H1 (cell line): ENCODE measurements around the gene SPTY2D1. TPM values are rescaled to one million over a fixed set of nuclear protein-coding genes. Genes with fewer than 3 reads are reported as not detected.

Experiments used
- CTCF ChIA-PET: fragments of 300-600 bp; sonication (Branson Sonifier 250); formaldehyde crosslinking; loops from one replicate; lab custom pipeline; 2021; ENCODE audit not compliant: partially characterized antibody; lab: Charles Lee
- POLR2A ChIA-PET: fragments of 300-600 bp; sonication (Branson Sonifier 250); formaldehyde crosslinking; loops from one replicate; lab custom pipeline; 2021; ENCODE audit warnings: inconsistent platforms; ENCODE audit not compliant: partially characterized antibody; lab: Charles Lee
- DNase-seq, 2 experiments: peaks; one replicate each; pipeline versions ENCODE4 v3.0.0 to v3.0.0-alpha.2; 2010 to 2022; ENCODE audit warnings: low spot score in 2 of 2, low read depth in 1 of 2, mixed read lengths in 1 of 2
- FAIRE-seq: peaks from 2 replicates; lab custom pipeline; 2011; peaks lifted over from hg19 to GRCh38; lab: Jason Lieb, UNC
- H2AFZ ChIP-seq: 2 replicates; pipeline ENCODE4 v1.8.1; 2012; ENCODE audit warnings: low read length, inconsistent platforms
- H2AK5ac ChIP-seq: 2 replicates; pipeline ENCODE4 v1.6.1; 2013; ENCODE audit warnings: low read depth, low read length
- H2BK120ac ChIP-seq: replicated peaks from 2 replicates; pipeline ENCODE3; 2013; ENCODE audit warnings: low read depth, low read length, inconsistent platforms
- H2BK12ac ChIP-seq: 2 replicates; pipeline ENCODE4 v1.6.1; 2013; ENCODE audit warnings: low read depth, low read length
- H2BK15ac ChIP-seq: 2 replicates; pipeline ENCODE4 v1.6.1; 2013; ENCODE audit warnings: low read length
- H2BK20ac ChIP-seq: 2 replicates; pipeline ENCODE4 v1.6.1; 2013; ENCODE audit warnings: low read length
- H2BK5ac ChIP-seq: 2 replicates; pipeline ENCODE4 v1.6.1; 2013; ENCODE audit warnings: low read depth, low read length
- H3K14ac ChIP-seq: 2 replicates; pipeline ENCODE4 v1.6.1; 2013; ENCODE audit warnings: inconsistent platforms; ENCODE audit not compliant: insufficient read length
- H3K18ac ChIP-seq: 2 replicates; pipeline ENCODE4 v1.6.1; 2013; ENCODE audit warnings: low read length; ENCODE audit errors: extremely low read depth
- H3K23ac ChIP-seq: 2 replicates; pipeline ENCODE4 v1.6.1; 2013; ENCODE audit warnings: inconsistent platforms; ENCODE audit not compliant: insufficient read length
- H3K23me2 ChIP-seq: 2 replicates; pipeline ENCODE4 v1.6.1; 2013; ENCODE audit warnings: low read depth, low read length
- H3K27ac ChIP-seq: 2 replicates; pipeline ENCODE4 v1.6.1; 2011; ENCODE audit warnings: low read depth, low read length, inconsistent platforms
- H3K27me3 ChIP-seq, 4 experiments: replicated peaks in 1 of 4; 1 replicate in 1 of 4; 2 replicates in 3 of 4; pipeline versions ENCODE4 v1.6.1 to v1.8.1; 2011 to 2013; ENCODE audit warnings: low read length in 3 of 4, mild to moderate bottlenecking in 3 of 4, inconsistent platforms in 2 of 4, mixed read lengths in 2 of 4, moderate library complexity in 1 of 4; ENCODE audit not compliant: control insufficient read depth in 3 of 4, insufficient read depth in 3 of 4; ENCODE audit errors: extremely low read depth in 1 of 4
- H3K36me3 ChIP-seq, 4 experiments: 2 replicates each; pipeline versions ENCODE4 v1.6.1 to v1.8.1; 2011 to 2013; ENCODE audit warnings: mild to moderate bottlenecking in 4 of 4, low read length in 3 of 4, moderate library complexity in 2 of 4, control low read depth in 1 of 4, inconsistent platforms in 1 of 4; ENCODE audit not compliant: insufficient read depth in 4 of 4, control insufficient read depth in 2 of 4
- H3K4ac ChIP-seq: replicated peaks from 2 replicates; pipeline ENCODE3; 2013; ENCODE audit warnings: low read length, low read depth, mixed read lengths, inconsistent platforms; ENCODE audit not compliant: insufficient read length
- H3K4me1 ChIP-seq, 4 experiments: replicated peaks in 1 of 4; 1 replicate in 1 of 4; 2 replicates in 3 of 4; pipeline versions ENCODE4 v1.6.1 to v1.8.1; 2011 to 2013; ENCODE audit warnings: low read length in 3 of 4, inconsistent platforms in 2 of 4, mixed read lengths in 1 of 4; ENCODE audit not compliant: insufficient read depth in 4 of 4, control insufficient read depth in 3 of 4
- H3K4me2 ChIP-seq, 2 experiments: 2 replicates each; pipeline versions ENCODE4 v1.6.1 to v1.8.1; 2011 to 2013; ENCODE audit warnings: low read depth in 2 of 2, low read length in 2 of 2, control low read depth in 1 of 2, inconsistent platforms in 1 of 2, mild to moderate bottlenecking in 1 of 2; ENCODE audit not compliant: insufficient read depth in 1 of 2
- H3K4me3 ChIP-seq, 4 experiments: fragments of 200-600, 300-600 bp in 1 of 4; sonication (generic), shearing (Covaris generic), sonication (Bioruptor Twin) in 1 of 4; 2 replicates each; pipeline versions ENCODE4 v1.5.1 to v1.8.1; 2011 to 2016; ENCODE audit warnings: low read length in 4 of 4, low read depth in 3 of 4, control low read depth in 2 of 4, inconsistent platforms in 2 of 4, mild to moderate bottlenecking in 2 of 4, mixed read lengths in 1 of 4, moderate library complexity in 1 of 4; ENCODE audit not compliant: insufficient read depth in 2 of 4; ENCODE audit errors: extremely low read depth in 1 of 4
- H3K56ac ChIP-seq: replicated peaks from 2 replicates; pipeline ENCODE3; 2013; ENCODE audit warnings: low read depth, mild to moderate bottlenecking, mixed read lengths, low read length, inconsistent platforms; ENCODE audit not compliant: insufficient read length
- H3K79me1 ChIP-seq: 2 replicates; pipeline ENCODE4 v1.6.1; 2013; ENCODE audit warnings: low read depth, low read length, control low read depth
- H3K79me2 ChIP-seq, 2 experiments: 2 replicates each; pipeline versions ENCODE4 v1.6.1 to v1.8.1; 2012 to 2013; ENCODE audit warnings: low read length in 2 of 2, mild to moderate bottlenecking in 2 of 2, inconsistent platforms in 1 of 2; ENCODE audit not compliant: insufficient read depth in 2 of 2, control insufficient read depth in 1 of 2
- H3K9ac ChIP-seq, 4 experiments: replicated peaks in 1 of 4; 1 replicate in 1 of 4; 2 replicates in 3 of 4; pipeline versions ENCODE4 v1.6.1 to v1.8.1; 2011 to 2013; ENCODE audit warnings: low read depth in 3 of 4, low read length in 3 of 4, control low read depth in 2 of 4, mild to moderate bottlenecking in 2 of 4, moderate library complexity in 2 of 4, inconsistent platforms in 1 of 4; ENCODE audit errors: extremely low read depth in 1 of 4
- H3K9me3 ChIP-seq, 2 experiments: 2 replicates each; pipeline versions ENCODE4 v1.6.1 to v1.8.1; 2012 to 2013; ENCODE audit warnings: mild to moderate bottlenecking in 2 of 2, moderate library complexity in 2 of 2, control low read depth in 1 of 2, inconsistent platforms in 1 of 2, low read depth in 1 of 2, low read length in 1 of 2, mixed read lengths in 1 of 2; ENCODE audit not compliant: insufficient read depth in 2 of 2
- H4K20me1 ChIP-seq, 2 experiments: replicated peaks in 1 of 2; 2 replicates each; pipeline versions ENCODE3 to v1.8.1; 2011 to 2013; ENCODE audit warnings: inconsistent platforms in 2 of 2, low read length in 2 of 2, mild to moderate bottlenecking in 1 of 2; ENCODE audit not compliant: insufficient read depth in 2 of 2, control insufficient read depth in 1 of 2
- H4K5ac ChIP-seq: 2 replicates; pipeline ENCODE4 v1.6.1; 2013; ENCODE audit warnings: low read length, low read depth, mixed read lengths, inconsistent platforms; ENCODE audit not compliant: insufficient read length
- H4K8ac ChIP-seq: 2 replicates; pipeline ENCODE4 v1.8.0; 2013; ENCODE audit warnings: mild to moderate bottlenecking, moderate library complexity, low read length, inconsistent platforms; ENCODE audit not compliant: insufficient read depth; ENCODE audit errors: extremely low read depth
- H4K91ac ChIP-seq: replicated peaks from 2 replicates; pipeline ENCODE3; 2013; ENCODE audit warnings: low read length, mixed read lengths, inconsistent platforms; ENCODE audit not compliant: insufficient read length
- CHD1 ChIP-seq: IDR thresholded peaks from 2 replicates; pipeline ENCODE4 v1.6.1; 2012; ENCODE audit warnings: low read depth, low read length, improper control_type of control experiment
- EZH2 ChIP-seq: fragments of 200-600 bp; sonication (generic); IDR thresholded peaks from 2 replicates; pipeline ENCODE4 v1.7.1; 2012; ENCODE audit warnings: low read depth, mild to moderate bottlenecking, moderate library complexity, low read length, inconsistent platforms; ENCODE audit not compliant: severe bottlenecking
- HDAC2 ChIP-seq, 2 experiments: fragments of 300-600 bp in 1 of 2; sonication (generic) in 1 of 2; IDR thresholded peaks; 2 replicates each; pipeline ENCODE4 v1.6.1; 2011 to 2012; ENCODE audit warnings: low read depth in 2 of 2, low read length in 2 of 2, mild to moderate bottlenecking in 2 of 2, moderate library complexity in 2 of 2, borderline replicate concordance in 1 of 2, inconsistent platforms in 1 of 2
- KDM4A ChIP-seq: IDR thresholded peaks from one replicate; pipeline ENCODE4 v1.7.1; 2012; ENCODE audit warnings: low read depth, mild to moderate bottlenecking, moderate library complexity, low read length, inconsistent platforms; ENCODE audit not compliant: severe bottlenecking
- KDM5A ChIP-seq: fragments of 200-600 bp; IDR thresholded peaks from 2 replicates; pipeline ENCODE4 v1.7.1; 2012; ENCODE audit warnings: mild to moderate bottlenecking, low read length, inconsistent platforms, mixed read lengths
- RAD21 ChIP-seq, 2 experiments: IDR thresholded peaks in 1 of 2; conservative IDR thresholded peaks in 1 of 2; 2 replicates each; pipeline ENCODE4 v1.6.1; 2011; ENCODE audit warnings: low read depth in 2 of 2, low read length in 2 of 2, improper control_type of control experiment in 1 of 2, inconsistent platforms in 1 of 2, mild to moderate bottlenecking in 1 of 2, moderate library complexity in 1 of 2
- RNF2 ChIP-seq: fragments of 200-900, 300-1000 bp; sonication (generic); IDR thresholded peaks from 2 replicates; pipeline ENCODE4 v1.7.1; 2016; ENCODE audit warnings: borderline replicate concordance, low read depth, mild to moderate bottlenecking, antibody characterized with exemption, low read length; ENCODE audit not compliant: poor library complexity, severe bottlenecking; ENCODE audit errors: missing control alignments
- RXRA ChIP-seq: IDR thresholded peaks from 2 replicates; pipeline ENCODE4 v1.6.1; 2011; ENCODE audit warnings: low read depth, mild to moderate bottlenecking, low read length, moderate library complexity; ENCODE audit not compliant: insufficient read depth
- WGBS, 2 experiments: shearing (Covaris generic) in 1 of 2; methylation state at CpG; one replicate each; pipeline versions ENCODE4 v1.1.6 to v1.1.7; 2013 to 2015; ENCODE audit warnings: low lambda C conversion rate in 2 of 2, mixed read lengths in 2 of 2, inconsistent platforms in 1 of 2, low coverage in 1 of 2, missing lambda C conversion rate in 1 of 2; ENCODE audit not compliant: insufficient replicate concordance in 2 of 2, insufficient coverage in 1 of 2, insufficient read length in 1 of 2; ENCODE audit errors: extremely low coverage in 1 of 2, missing lambda C conversion rate in 1 of 2; 5-methylcytosine and 5-hydroxymethylcytosine counted together
- polyA plus RNA-seq, 7 experiments: library from polyadenylated mRNA; depleted of rRNA in 3 of 7; stranded (reverse) in 5 of 7; unstranded in 2 of 7; fragments of >200 nt in 5 of 7; fragments of 200-250 nt in 2 of 7; gene quantifications; 1 replicate in 5 of 7; 2 replicates in 1 of 7; 4 replicates in 1 of 7; pipeline versions ENCODE4 v1.2.1 to v1.2.3, GENCODE V29; 2011 to 2013; ENCODE audit warnings: missing spikeins in 2 of 7, mixed read lengths in 2 of 7
- total RNA-seq: library from RNA; stranded (reverse); fragmentation: NEBNext Ultra II Directional; extraction: Animal tissue kit (Norgen Biotek cat#: 25700); gene quantifications from 2 replicates; pipeline ENCODE4 v1.2.1, GENCODE V29; 2021
- TF ChIP-seq, protein P1 (sequence below), 3 experiments: IDR thresholded peaks; 1 replicate in 2 of 3; 2 replicates in 1 of 3; pipeline versions ENCODE4 v1.5.1 to v1.6.1; 2011; ENCODE audit warnings: low read length in 3 of 3, mild to moderate bottlenecking in 3 of 3, inconsistent platforms in 2 of 3, low read depth in 1 of 3, moderate library complexity in 1 of 3; ENCODE audit not compliant: insufficient read depth in 1 of 3; ENCODE audit errors: control extremely low read depth in 1 of 3

The SPTY2D1 gene
- total and polyA plus RNA-seq, 2 of the 8 experiments (the other 6 are each of a cell fraction or from before 2014, with no cell fraction given) = 4.9 to 17.6 TPM

DNA sequence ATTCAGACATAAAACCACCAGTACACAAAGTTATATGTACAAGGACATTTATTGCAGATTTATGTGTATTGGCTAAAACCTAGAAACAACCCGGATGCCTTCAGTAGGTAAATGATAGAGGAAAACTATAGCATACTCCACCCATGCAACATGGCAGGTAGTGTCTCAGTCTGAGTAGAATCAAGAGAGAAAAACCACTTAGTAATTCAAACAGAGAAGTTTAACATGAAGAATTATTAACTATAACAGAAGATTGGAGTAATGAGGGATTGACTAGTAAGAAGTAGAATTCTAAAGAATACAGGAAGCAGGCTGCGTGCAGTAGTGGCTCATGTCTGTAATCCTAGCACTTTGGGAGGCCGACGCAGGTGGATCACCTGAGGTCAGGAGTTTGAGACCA lies 16.2 kb upstream of the SPTY2D1 start:
- Histone ChIP-seq H2BK12ac (no peak overlapping the region), H2BK5ac (no peak overlapping the region)
- no peak for TF ChIP-seq EZH2
- no peak for TF ChIP-seq KDM4A
- no peak for TF ChIP-seq RAD21 (IDR thresholded peaks at IDR 0.05 in 1 of 2, conservative IDR thresholded peaks at IDR 0.05 in 1 of 2; ENCODE audit: low read depth in 2 of 2, low read length in 2 of 2)
- TF ChIP-seq KDM5A = no peak
- no peak for TF ChIP-seq CHD1
- TF ChIP-seq HDAC2 (IDR thresholded peaks at IDR 0.05; ENCODE audit: borderline replicate concordance in 1 of 2, low read depth in 2 of 2, low read length in 2 of 2) = no peak
- no peak for TF ChIP-seq RNF2
- TF ChIP-seq RXRA = no peak
- TF ChIP-seq, protein P1, sequence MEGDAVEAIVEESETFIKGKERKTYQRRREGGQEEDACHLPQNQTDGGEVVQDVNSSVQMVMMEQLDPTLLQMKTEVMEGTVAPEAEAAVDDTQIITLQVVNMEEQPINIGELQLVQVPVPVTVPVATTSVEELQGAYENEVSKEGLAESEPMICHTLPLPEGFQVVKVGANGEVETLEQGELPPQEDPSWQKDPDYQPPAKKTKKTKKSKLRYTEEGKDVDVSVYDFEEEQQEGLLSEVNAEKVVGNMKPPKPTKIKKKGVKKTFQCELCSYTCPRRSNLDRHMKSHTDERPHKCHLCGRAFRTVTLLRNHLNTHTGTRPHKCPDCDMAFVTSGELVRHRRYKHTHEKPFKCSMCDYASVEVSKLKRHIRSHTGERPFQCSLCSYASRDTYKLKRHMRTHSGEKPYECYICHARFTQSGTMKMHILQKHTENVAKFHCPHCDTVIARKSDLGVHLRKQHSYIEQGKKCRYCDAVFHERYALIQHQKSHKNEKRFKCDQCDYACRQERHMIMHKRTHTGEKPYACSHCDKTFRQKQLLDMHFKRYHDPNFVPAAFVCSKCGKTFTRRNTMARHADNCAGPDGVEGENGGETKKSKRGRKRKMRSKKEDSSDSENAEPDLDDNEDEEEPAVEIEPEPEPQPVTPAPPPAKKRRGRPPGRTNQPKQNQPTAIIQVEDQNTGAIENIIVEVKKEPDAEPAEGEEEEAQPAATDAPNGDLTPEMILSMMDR (IDR thresholded peaks at IDR 0.05; ENCODE audit: control extremely low read depth in 1 of 3, insufficient read depth in 1 of 3, low read depth in 1 of 3, low read length in 3 of 3) = no peak

More for the DNA sequence above, 16.2 kb upstream of the SPTY2D1 start:
- Histone ChIP-seq H3K9me3 (no peaks in the 10 kb centered on the region), H3K79me2 (no peaks in the 10 kb centered on the region), H3K14ac (no peak overlapping the region), H3K4me3 (no peak overlapping the region), H4K5ac (no peak overlapping the region), H3K56ac (no peak overlapping the region), H3K27me3 (no peaks in the 10 kb centered on the region), H3K23me2 (no peaks in the 10 kb centered on the region), H4K20me1 (no peaks in the 10 kb centered on the region), H2BK15ac (no peak overlapping the region), H3K18ac (no peak overlapping the region), H3K79me1 (no peaks in the 10 kb centered on the region), H3K4me2 (no peak overlapping the region), H2AK5ac (no peak overlapping the region), H2AFZ (no peak overlapping the region), H2BK20ac (no peak overlapping the region), H4K91ac (no peak overlapping the region), H3K9ac (no peak overlapping the region), H3K36me3 (no peaks in the 10 kb centered on the region), H3K23ac (no peak overlapping the region), H3K4ac (no peak overlapping the region), H3K27ac (no peak overlapping the region), H2BK120ac (no peak overlapping the region), H3K4me1 (no peaks in the 10 kb centered on the region), H4K8ac (no peak overlapping the region)
- 88% methylated on average over 4 of the region's 4 CpGs; no CpG with 5 or more reads in 1 of the 2 experiments for WGBS, 2 experiments
- DNase-seq (no peak), FAIRE-seq (no peak)
- ChIA-PET POLR2A (interaction anchor here (1.2 kb wide), 2 partner anchors 21 to 139 kb away, joined by 3 read pairs; no protein-coding TSS in a partner anchor), CTCF (interaction anchor here (0.6 to 3.7 kb wide), 16 partner anchors 14 to 576 kb away, joined by 3 to 30 read pairs (median 4); no protein-coding TSS in a partner anchor)
